HG03354 (cell line): ENCODE measurements around the gene NEDD9.

Experiments
- ATAC-seq: cut with Tn5 transposase; IDR thresholded peaks from one replicate; pipeline ENCODE4 v1.9.1; 2021; ENCODE audit warnings: mild to moderate bottlenecking; ENCODE audit not compliant: unreplicated experiment, poor library complexity, severe bottlenecking

The NEDD9 gene

GRCh38 chr6:11232193-11232769 is at the start of gene NEDD9:
Gene NEDD9, minus strand, starts transcription at chr6:11232668. Its CDS starts 153 bp downstream, at chr6:11232515.
- peak; percentile 98 for ATAC-seq

DNA sequence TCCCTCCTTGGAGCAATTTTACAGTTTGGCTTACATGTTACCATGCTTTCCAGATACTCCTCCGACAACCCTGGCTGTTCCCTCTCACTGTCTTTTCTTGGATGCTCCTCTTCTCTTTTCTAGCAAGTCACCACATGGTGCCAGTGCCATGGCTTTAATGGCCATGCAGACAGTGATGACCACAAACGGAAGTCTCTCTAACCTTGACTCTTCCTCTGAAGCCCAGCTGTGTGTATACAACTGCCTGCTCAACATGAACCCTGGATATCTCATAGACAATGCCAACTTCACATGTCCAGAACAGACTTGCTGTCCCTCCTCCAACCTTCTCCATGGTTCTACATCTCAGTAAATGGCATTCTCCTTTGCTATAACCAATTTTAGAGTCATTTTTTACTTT is 49.8 kb upstream of the NEDD9 start:
- no peak for ATAC-seq

DNA sequence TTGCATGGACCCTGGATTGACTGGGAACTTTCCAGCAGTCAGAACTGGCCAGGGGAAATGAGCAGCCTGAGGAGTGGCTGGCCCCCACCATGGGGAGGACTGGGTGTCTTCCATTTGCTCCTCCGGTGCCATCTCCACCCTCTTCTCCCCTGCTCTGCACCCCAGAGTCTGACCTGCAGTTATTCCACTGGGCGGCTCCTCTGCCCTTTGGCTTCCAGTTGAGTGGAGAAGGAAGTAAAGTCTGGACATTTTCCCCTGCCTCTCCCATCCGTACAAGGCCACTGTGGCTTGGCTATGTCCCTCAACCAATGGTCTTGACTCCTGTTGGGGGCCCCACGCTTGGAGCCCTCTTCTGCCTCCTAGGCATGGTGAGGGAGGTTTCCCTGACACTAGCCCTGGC is 47.9 kb upstream of the NEDD9 start:
- ATAC-seq: no peak

GRCh38 chr6:11279284-11279689 is 46.8 kb upstream of the NEDD9 start:
- ATAC-seq: no peak

- ATAC-seq: no peak
These were observed 45.7 kb upstream of the NEDD9 start for GRCh38 chr6:11278207-11278559.

DNA sequence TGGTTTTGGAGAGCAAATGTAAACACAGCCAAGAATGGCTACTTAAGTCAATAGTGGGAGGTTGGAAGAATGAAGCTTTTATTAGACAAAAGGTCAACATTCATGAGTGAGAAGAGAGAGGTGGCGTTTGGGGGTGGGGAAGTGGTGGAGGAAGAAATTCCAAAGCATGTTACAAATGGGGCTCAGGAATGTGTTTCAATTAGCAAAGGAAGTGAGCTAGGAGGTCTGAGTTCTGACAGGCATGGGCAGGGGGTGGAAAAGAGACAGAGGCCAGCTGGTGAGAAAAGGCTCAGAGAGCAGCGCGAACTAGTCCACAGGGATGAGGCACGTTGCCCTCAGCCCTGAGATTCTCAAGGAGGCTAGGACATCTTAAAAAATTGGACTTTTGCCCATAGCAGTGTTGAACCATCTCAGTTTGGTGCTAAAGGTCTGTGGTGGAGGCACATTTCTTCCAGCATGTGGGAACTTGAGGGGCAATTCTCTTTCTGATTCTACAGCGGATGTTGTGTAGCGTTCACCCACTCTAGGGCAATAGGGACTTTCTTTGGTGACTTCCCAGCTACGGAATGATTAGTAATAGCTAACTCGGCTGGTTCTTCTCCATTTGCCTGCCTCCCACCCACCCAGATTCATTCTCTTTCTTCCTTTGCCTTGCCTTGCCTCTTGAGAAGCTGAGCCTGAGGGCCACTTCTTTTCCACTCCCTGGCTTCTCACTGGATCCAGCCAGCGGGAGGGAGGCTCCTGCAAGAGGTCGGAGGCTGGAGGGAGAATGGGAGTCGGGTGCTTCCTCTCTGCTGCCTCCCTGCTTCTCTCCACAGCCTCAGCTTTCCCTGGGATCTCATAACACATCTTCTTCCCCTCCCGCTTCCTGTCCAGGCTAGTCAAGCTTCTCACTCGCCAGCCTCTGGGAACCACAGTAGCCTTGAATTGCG is 45.1 kb upstream of the NEDD9 start:
- peak; percentile 45 for ATAC-seq

DNA sequence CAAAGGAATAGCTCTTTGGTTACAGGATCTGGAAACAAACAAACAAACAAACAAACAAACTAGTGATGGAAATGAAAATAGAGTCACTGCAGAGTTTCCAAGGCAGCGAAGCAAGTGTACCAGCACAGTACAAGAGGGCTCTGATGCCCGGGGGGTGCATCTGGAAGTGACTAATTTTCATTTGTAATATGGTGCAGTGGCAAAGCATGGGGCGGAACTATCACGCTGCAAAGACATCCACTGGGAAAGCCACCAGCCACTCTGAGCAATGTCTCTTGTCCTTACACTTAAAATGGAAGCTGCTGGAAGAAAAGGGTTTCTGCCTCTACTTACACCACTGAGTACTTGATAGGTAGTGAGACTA is 44.4 kb upstream of the NEDD9 start:
- ATAC-seq: no peak

DNA sequence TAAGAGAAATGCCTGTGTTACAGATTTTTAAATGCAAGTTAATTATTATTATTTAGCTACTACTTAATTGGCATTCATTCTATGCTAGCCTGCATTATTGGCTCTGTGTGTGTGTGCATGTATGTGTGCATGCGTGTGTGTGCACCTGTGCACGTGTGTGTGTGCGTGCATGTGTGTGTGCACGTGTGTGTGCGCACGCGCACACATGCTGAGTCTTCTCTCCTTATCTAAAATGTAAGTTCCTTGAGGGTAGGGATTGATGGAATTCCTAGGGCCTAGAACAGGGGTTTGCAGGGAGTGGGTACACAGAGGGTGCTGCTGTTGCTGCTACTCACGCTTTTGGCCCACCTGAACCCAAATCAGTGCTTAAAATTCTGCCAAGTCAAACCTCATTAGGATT is 43.8 kb upstream of the NEDD9 start:
- no peak for ATAC-seq

GRCh38 chr6:11275598-11275997 is 43.1 kb upstream of the NEDD9 start:
- peak; percentile 90 for ATAC-seq

DNA sequence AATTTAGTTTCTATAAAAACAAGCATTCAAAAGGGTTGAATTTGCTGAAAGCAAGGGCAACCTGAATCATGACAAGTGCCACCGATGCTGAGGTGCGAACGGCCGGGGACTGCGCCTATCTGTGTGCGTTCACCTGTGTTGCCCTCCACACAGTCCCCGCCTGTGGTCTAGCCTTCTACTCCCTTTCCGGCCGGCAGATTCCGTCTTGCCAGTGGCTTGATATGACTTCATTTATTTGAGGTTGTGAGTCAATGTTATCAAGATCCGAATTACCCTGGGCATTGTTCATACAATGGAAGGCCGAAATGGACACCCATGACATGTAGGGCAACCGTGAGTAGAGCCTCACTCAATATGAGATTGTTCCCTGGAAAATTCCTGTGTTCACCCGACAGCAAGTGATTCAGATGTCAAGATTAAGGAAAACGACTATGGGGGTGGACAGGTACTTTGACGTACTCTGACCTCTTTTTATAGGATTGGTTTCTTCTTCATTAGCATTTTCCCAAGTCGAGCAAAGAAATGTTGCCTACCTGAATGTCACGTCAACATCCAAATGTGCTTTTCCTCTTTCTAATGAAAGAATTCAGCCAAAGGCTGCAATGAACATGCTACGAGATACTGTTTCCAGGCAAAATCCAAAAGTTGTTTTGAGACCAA is 41.1 kb upstream of the NEDD9 start:
- ATAC-seq: no peak

DNA sequence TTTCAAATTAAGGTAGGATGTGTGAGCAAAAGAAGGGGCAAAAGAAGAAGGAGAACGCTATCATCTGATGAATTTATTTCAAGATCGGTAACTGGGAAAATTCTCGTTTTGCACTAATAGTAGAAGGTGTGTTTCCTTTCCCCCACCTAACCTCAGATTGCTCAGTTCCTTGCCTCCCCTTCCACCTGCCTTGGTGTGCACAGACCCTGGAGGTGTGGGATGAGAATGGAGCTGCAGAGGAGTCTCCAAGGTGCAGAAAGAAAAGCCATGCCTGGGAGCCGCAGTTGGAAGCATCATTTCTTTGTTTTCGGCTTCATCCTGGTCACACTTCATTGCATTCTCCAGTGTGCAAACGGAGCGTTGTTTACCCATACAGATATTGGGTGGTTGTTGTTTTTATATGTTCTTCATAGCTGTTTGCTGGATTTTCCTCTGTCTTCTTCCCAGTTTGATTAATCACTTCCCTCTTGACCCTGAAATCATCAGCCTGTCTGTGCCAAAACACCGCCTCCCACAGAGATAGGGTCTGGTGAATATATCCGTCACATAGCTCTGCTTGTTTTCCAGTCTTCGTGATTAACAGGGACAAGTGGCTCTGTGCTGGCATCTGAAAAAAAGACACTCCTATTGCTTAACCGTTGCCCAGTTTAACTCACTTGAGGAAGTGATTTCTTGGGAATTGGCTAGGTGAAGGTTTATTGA is 40.2 kb upstream of the NEDD9 start:
- ATAC-seq: no peak

DNA sequence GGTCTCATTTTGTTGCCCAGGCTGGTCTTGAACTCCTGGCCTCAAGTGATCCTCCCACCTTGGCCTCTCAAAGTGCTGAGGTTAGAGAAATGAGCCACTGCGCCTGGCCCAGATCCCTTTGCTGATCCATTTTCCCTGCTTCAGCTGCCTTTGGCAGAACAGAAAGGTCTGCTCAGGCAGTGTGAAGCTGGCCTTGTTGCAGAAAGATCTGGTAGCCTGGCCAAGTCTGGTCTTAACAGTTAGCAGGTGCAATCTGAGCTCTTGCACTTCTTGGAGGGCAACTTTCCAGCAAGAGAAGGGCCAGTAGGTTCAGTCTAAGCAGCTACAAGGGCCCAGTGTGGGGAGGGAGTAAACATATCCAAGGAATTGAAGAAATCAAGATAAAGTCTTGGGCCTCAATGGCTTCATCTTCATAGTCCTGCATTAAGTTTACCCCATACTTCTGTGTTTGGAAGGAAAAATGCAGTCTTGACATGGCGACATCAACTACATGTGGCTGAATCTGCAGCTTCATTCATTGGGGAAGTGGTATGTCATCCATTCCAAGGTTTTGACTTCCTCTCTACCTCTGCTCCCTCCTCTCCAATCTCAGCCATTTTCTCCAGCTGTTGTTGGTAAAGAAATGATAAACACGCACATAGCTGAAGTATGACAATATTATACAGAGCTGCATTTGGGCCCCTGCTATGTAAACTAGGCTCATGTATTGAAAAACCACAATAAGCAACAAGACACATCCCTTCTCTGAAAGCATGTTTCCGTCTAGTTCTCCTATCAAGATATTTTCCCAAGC is 39.0 kb upstream of the NEDD9 start:
- no peak for ATAC-seq

- no peak for ATAC-seq
These were observed 37.9 kb upstream of the NEDD9 start for GRCh38 chr6:11270030-11271027.

DNA sequence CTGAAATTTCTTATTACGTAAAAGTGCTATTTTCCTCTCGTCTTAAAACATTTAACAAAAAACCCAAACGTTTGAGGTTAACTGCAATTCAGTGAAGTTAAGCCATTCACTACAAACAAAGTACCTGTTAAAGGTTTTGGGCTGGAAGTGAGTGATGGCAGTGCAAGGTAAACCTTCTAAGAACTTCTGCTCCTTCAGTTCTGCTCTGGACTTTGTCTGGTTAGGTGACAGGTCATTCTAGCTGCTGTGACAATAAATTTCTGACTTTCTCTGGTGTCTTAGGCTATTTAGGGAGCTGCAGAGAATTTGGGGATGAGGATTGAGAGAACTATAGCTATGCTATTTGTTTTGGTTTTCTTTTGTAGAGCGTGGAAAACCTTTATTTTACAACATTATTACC is 36.5 kb upstream of the NEDD9 start:
- ATAC-seq: no peak

DNA sequence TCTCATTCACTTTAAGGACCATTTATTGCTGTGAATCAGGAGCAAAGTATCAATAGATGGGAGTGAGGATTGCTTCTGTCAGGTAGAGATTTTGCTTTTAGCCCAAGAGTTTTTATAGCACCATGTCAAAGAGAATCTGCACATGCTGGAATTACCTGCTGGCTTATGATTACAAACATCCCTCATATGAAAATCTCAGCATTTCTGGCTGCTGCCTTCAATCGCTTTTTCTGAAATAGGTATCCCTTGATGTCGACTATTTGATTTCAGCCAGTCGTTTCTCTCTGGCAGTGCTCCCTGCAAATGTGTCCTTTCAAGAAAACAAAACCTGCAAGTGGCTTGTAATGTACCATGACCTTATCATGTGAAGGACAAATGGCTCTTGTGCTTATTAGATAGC is 34.5 kb upstream of the NEDD9 start:
- ATAC-seq: no peak

DNA sequence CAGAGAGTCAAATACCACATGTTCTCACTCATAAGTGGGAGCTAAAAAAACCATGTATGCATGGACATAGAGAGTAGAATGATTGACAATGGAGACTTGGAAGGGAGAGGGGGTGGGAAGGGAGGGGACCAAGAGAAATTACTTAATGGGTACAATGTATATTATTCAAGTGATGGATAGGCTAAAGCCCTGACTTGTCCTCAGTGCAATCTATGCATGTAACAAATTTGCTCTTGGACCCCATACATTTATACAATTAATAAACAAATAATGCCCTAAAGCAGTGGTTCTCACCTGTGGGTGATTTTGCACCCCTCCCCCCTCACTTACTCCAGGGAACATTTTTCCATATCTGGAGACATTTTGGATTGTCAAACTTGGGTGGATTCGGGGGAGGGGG is 33.5 kb upstream of the NEDD9 start:
- no peak for ATAC-seq

DNA sequence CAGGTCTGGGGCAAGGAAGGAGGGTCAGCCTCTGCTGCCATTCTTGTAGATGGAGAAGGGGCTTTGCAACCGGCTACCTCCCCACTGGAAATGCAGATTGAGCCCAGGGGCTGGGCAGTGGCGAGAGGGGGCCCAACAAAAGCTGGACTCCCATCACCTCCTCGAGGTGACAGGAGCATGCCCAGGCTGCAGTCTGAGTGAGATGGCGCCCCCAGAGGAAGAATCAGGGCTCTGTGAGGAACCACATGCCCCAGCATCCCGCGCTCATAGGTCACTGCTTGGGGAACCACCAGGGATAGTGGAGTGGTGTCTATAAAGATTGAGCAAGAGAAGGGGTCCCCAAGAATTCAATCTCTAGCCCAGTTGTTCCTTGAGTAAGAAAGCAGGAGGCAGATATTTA is 31.6 kb upstream of the NEDD9 start:
- no peak for ATAC-seq

- no peak for ATAC-seq
These were observed 30.9 kb upstream of the NEDD9 start for GRCh38 chr6:11263291-11263775.
